GM23338 (cell line): Measurements from ENCODE around the gene MYO15B. TPM values are rescaled to one million over a fixed set of nuclear protein-coding genes. Genes with fewer than 3 reads are reported as not detected.

Source experiments
- ATAC-seq: fragments of 200-7000 bp; cut with Tn5 transposase; 3 replicates; pipeline ENCODE4 v1.9.1; 2020
- DNase-seq: peaks from one replicate; pipeline ENCODE4 v3.0.0-alpha.2; 2015; ENCODE audit warnings: low spot score
- H2AFZ ChIP-seq: fragments of 200-600 bp; sonication (generic); 2 replicates; pipeline ENCODE4 v1.8.0; 2016; ENCODE audit warnings: antibody characterized with exemption, mild to moderate bottlenecking, moderate library complexity
- H3F3A ChIP-seq: fragments of 200-600 bp; sonication (generic); replicated peaks from 2 replicates; pipeline ENCODE4 v1.8.0; 2017; ENCODE audit warnings: antibody characterized with exemption, mixed run types, low read depth
- H3K27ac ChIP-seq: fragments of 200-600 bp; sonication (generic); 2 replicates; pipeline ENCODE4 v1.6.1; 2016; ENCODE audit warnings: low read depth
- H3K27me3 ChIP-seq: fragments of 200-600 bp; sonication (generic); 2 replicates; pipeline ENCODE4 v1.8.0; 2016; ENCODE audit warnings: mild to moderate bottlenecking, mixed run types, moderate library complexity; ENCODE audit not compliant: insufficient read depth
- H3K36me3 ChIP-seq: fragments of 200-600 bp; sonication (generic); 2 replicates; pipeline ENCODE4 v1.8.0; 2016; ENCODE audit warnings: mild to moderate bottlenecking; ENCODE audit not compliant: insufficient read depth
- H3K4me1 ChIP-seq: fragments of 200-600 bp; sonication (generic); 2 replicates; pipeline ENCODE4 v1.8.0; 2016; ENCODE audit warnings: mild to moderate bottlenecking, moderate library complexity; ENCODE audit not compliant: insufficient read depth
- H3K4me2 ChIP-seq: fragments of 200-600 bp; sonication (generic); 2 replicates; pipeline ENCODE4 v1.7.1; 2017; ENCODE audit warnings: mixed run types
- H3K4me3 ChIP-seq: fragments of 200-600 bp; sonication (generic); 2 replicates; pipeline ENCODE4 v1.6.1; 2016; ENCODE audit warnings: mixed run types
- H3K79me2 ChIP-seq: fragments of 200-600 bp; sonication (generic); replicated peaks from 2 replicates; pipeline ENCODE4 v1.8.0; 2017; ENCODE audit warnings: mild to moderate bottlenecking; ENCODE audit not compliant: insufficient read depth
- H3K9me2 ChIP-seq: fragments of 200-600 bp; sonication (generic); 2 replicates; pipeline ENCODE4 v1.8.0; 2017; ENCODE audit not compliant: insufficient read depth
- H4K20me1 ChIP-seq: fragments of 200-600 bp; sonication (generic); replicated peaks from 2 replicates; pipeline ENCODE4 v1.8.0; 2017; ENCODE audit warnings: mild to moderate bottlenecking; ENCODE audit not compliant: insufficient read depth
- H3K27ac Mint-ChIP-seq: 2 replicates; pipeline ENCODE4 v1.8.0; 2020; ENCODE audit warnings: inconsistent platforms, mild to moderate bottlenecking, moderate library complexity, mixed read lengths
- H3K27me3 Mint-ChIP-seq: 3 replicates; pipeline ENCODE4 v1.8.0; 2022; ENCODE audit warnings: low read depth, mild to moderate bottlenecking, moderate library complexity, mixed read lengths, inconsistent platforms; ENCODE audit not compliant: insufficient read depth, poor library complexity
- H3K36me3 Mint-ChIP-seq: 3 replicates; pipeline ENCODE4 v1.8.0; 2021; ENCODE audit warnings: low read depth, mild to moderate bottlenecking, inconsistent platforms, moderate library complexity, mixed read lengths
- H3K4me1 Mint-ChIP-seq: 3 replicates; pipeline ENCODE4 v1.8.0; 2020; ENCODE audit warnings: mild to moderate bottlenecking, inconsistent platforms, mixed read lengths
- H3K4me3 Mint-ChIP-seq: 3 replicates; pipeline ENCODE4 v1.8.0; 2021; ENCODE audit warnings: moderate library complexity, mild to moderate bottlenecking, inconsistent platforms, mixed read lengths
- H3K9me3 Mint-ChIP-seq: 3 replicates; pipeline ENCODE4 v1.8.0; 2020; ENCODE audit warnings: moderate library complexity, mild to moderate bottlenecking, inconsistent platforms, mixed read lengths
- CTCF ChIP-seq, 2 experiments: fragments of 200-600 bp in 1 of 2; sonication (generic) in 1 of 2; conservative IDR thresholded peaks; 2 replicates each; pipeline versions ENCODE4 v1.5.1 to v1.6.1; 2016 to 2017; ENCODE audit warnings: antibody characterized with exemption in 2 of 2, low read depth in 2 of 2, mild to moderate bottlenecking in 2 of 2, moderate library complexity in 1 of 2
- EZH2 ChIP-seq: fragments of 200-600 bp; sonication (generic); IDR thresholded peaks from one replicate; pipeline ENCODE4 v1.8.0; 2017; ENCODE audit warnings: antibody characterized with exemption, mild to moderate bottlenecking, low read depth; ENCODE audit not compliant: unreplicated experiment
- EZH2phosphoT487 ChIP-seq: fragments of 200-600 bp; sonication (generic); IDR thresholded peaks from one replicate; pipeline ENCODE4 v1.8.1; 2018; ENCODE audit warnings: antibody characterized with exemption; ENCODE audit not compliant: unreplicated experiment
- JUNB ChIP-seq: IDR thresholded peaks from one replicate; pipeline ENCODE4 v1.6.1; 2016; ENCODE audit warnings: antibody characterized with exemption; ENCODE audit not compliant: unreplicated experiment
- NANOG ChIP-seq: IDR thresholded peaks from 2 replicates; pipeline ENCODE4 v1.6.1; 2016; ENCODE audit warnings: antibody characterized with exemption, borderline replicate concordance
- POLR2AphosphoS5 ChIP-seq: IDR thresholded peaks from 2 replicates; pipeline ENCODE4 v1.6.1; 2016; ENCODE audit warnings: antibody characterized with exemption, low read depth
- REST ChIP-seq: IDR thresholded peaks from one replicate; pipeline ENCODE4 v1.6.1; 2018; ENCODE audit warnings: antibody characterized with exemption; ENCODE audit not compliant: unreplicated experiment
- STAT1 ChIP-seq: IDR thresholded peaks from one replicate; pipeline ENCODE4 v1.6.1; 2016; ENCODE audit warnings: antibody characterized with exemption; ENCODE audit not compliant: unreplicated experiment
- ZNF114 ChIP-seq: fragments of 250-450 bp; sonication (Bioruptor Pico); IDR thresholded peaks from 2 replicates; pipeline ENCODE4 v1.5.0; 2020; ENCODE audit warnings: mild to moderate bottlenecking, moderate library complexity
- polyA plus RNA-seq: library from polyadenylated mRNA; unstranded; fragments of >200 nt; fragmentation: Nextera tagmentation; extraction: Ambion mirVana; gene quantifications from 2 replicates; pipeline ENCODE4 v1.2.1, GENCODE V29; 2016
- total RNA-seq: library from RNA; depleted of rRNA; stranded (reverse); fragments of >200 nt; shearing (Covaris generic); gene quantifications from 2 replicates; pipeline ENCODE4 v1.2.3, GENCODE V29; 2014

Gene MYO15B
- total and polyA plus RNA-seq, 2 experiments from 2014 or later, result 6.6 to 12.4 TPM

- TF ChIP-seq POLR2AphosphoS5, result no peak
- TF ChIP-seq EZH2phosphoT487, result no peak
- no peak for TF ChIP-seq STAT1
- no peak for TF ChIP-seq CTCF (conservative IDR thresholded peaks at IDR 0.05; ENCODE audit: low read depth in 2 of 2)
- no peak for TF ChIP-seq REST
- TF ChIP-seq EZH2, result no peak
Measured at GRCh38 chr17:75573994-75574393, 13.6 kb upstream of the MYO15B start (continued).

GRCh38 chr17:75574404-75575036, 13.1 kb upstream of the MYO15B start:
- Histone ChIP-seq H3F3A (no peaks in the 10 kb centered on the region), H3K4me3 (no peak overlapping the region), H3K36me3 (no peaks in the 10 kb centered on the region), H3K4me2 (no peak overlapping the region), H2AFZ (no peak overlapping the region), H4K20me1 (no peaks in the 10 kb centered on the region), H3K79me2 (no peaks in the 10 kb centered on the region), H3K9me2 (no peaks in the 10 kb centered on the region), H3K27me3 (no peaks in the 10 kb centered on the region), H3K27ac (no peak overlapping the region), H3K4me1 (no peaks in the 10 kb centered on the region)
- H3K27me3 Mint-ChIP-seq, result peaks cover 1% of the 10 kb centered on the region
- H3K36me3 Mint-ChIP-seq, result peaks cover 3% of the 10 kb centered on the region; the same call in 1 of the 3 replicates
- H3K4me3 Mint-ChIP-seq, result no peak overlapping the region
- no peak overlapping the region for H3K27ac Mint-ChIP-seq
- ATAC-seq (no peak), DNase-seq (no peak)
- 0 out of 3 replicates have a peak, but pooled peaks cover 3% of the 10 kb centered on the region for H3K9me3 Mint-ChIP-seq
- peaks cover 3% of the 10 kb centered on the region; the same call in 2 of the 3 replicates for H3K4me1 Mint-ChIP-seq
- no peak for TF ChIP-seq NANOG
- TF ChIP-seq JUNB, result no peak
- TF ChIP-seq EZH2phosphoT487, result no peak
- no peak for TF ChIP-seq REST
- no peak for TF ChIP-seq ZNF114
- no peak for TF ChIP-seq CTCF (conservative IDR thresholded peaks at IDR 0.05; ENCODE audit: low read depth in 2 of 2)
